PC-3 (cell line): Measurements from ENCODE around the gene CCNI2.

Experiments used
- CTCF ChIP-seq: fragments of 300-600 bp; sonication (generic); conservative IDR thresholded peaks from 2 replicates; pipeline ENCODE4 v1.5.1; 2017; ENCODE audit warnings: antibody characterized with exemption, low read depth, mild to moderate bottlenecking, low read length
- EZH2 ChIP-seq: fragments of 300-600 bp; sonication (generic); IDR thresholded peaks from one replicate; pipeline ENCODE4 v1.6.1; 2017; ENCODE audit warnings: antibody characterized with exemption, mild to moderate bottlenecking, low read length; ENCODE audit not compliant: unreplicated experiment

GRCh38 chr5:132751971-132752580 is 4.8 kb downstream of the CCNI2 start:
- no peak for TF ChIP-seq EZH2
- TF ChIP-seq CTCF, result no peak
